Activated CD4-positive, alpha-beta memory T cell treated with anti-CD3 and anti-CD28 coated beads for 36 hours (primary cell): ENCODE measurements around the gene UCP3. TPM values are rescaled to one million over a fixed set of nuclear protein-coding genes. Genes with fewer than 3 reads are reported as not detected.
A peak's percentile ranks its signal among the peaks of the same experiment; 100 is the strongest.

Experiments used
- CTCF ChIA-PET: fragments of 350-600 bp; sonication (Branson Sonifier 250); formaldehyde crosslinking; loops from one replicate; lab custom pipeline; 2021; ENCODE audit warnings: antibody characterized with exemption, inconsistent platforms; lab: Charles Lee
- POLR2A ChIA-PET: fragments of 350-600 bp; sonication (Branson Sonifier 250); formaldehyde crosslinking; loops from one replicate; lab custom pipeline; 2021; ENCODE audit warnings: antibody characterized with exemption; lab: Charles Lee
- DNase-seq: peaks from one replicate; pipeline ENCODE4 v3.0.0-alpha.2; 2020
- H3K27ac Mint-ChIP-seq: one replicate; pipeline ENCODE4 v1.8.0; 2021; ENCODE audit warnings: mixed read lengths
- H3K27me3 Mint-ChIP-seq: one replicate; pipeline ENCODE4 v1.8.0; 2021; ENCODE audit warnings: mixed read lengths
- H3K36me3 Mint-ChIP-seq: one replicate; pipeline ENCODE4 v1.8.0; 2021; ENCODE audit warnings: mixed read lengths
- H3K4me1 Mint-ChIP-seq: one replicate; pipeline ENCODE4 v1.8.0; 2021; ENCODE audit warnings: low read depth, mixed read lengths
- H3K4me3 Mint-ChIP-seq: one replicate; pipeline ENCODE4 v1.8.0; 2021; ENCODE audit warnings: mild to moderate bottlenecking, mixed read lengths
- H3K9me3 Mint-ChIP-seq: one replicate; pipeline ENCODE4 v1.8.0; 2021; ENCODE audit warnings: mixed read lengths
- intact Hi-C: fragments of 100-400 bp; cut with micrococcal nuclease; formaldehyde crosslinking; loops from one replicate; pipeline ENCODE4 v1.15.1; 2023
- total RNA-seq, 2 experiments: library from RNA; stranded (reverse); gene quantifications; one replicate each; pipeline ENCODE4 v1.2.3, GENCODE V29; 2021

UCP3 gene
- total RNA-seq, 2 experiments from 2014 or later = 1.4 to 2.0 TPM

DNA sequence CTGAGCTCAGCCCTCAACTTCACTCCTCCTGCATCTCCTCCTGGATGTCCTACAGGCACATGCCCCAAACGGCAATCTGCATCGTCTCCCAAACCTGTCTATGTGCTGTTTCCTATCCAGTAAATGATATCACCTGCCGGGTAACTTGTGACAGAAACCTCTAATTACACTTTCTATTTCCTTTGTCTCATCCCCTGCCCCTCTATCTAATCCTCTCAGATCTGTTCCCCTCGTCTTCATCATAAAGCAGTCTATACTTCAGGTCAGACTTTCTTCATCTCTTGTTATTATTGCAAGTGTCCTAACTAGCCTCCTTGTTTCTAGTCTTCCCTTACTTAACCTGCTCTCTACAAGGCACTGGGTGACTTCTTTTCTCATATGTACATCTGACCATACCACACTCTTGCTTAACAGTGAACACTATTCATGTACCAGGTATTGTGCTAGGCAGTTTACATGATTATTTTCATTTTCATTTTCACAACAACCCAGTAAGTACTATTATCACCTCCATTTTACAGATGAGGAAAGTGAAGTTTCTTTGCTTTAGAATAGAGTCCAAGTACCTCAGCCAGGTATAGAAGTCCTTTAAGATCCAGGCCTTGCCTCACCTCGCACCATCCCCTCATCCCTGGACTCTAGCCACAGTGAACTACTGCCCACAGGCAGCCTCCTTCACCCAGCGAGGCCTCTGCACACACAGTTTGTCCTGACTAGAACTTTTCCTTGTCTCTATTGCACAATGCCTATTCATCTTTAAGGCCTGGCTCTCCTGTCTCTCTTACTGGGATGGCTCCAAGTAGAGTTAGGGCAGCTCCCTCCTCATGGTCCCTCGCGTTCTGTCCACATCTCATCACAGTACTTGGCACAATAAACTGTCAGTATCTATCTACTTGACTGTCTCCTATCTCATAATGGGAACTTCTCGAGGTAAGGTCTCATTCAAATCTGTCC, 22.1 kb upstream of the UCP3 start:
- Mint-ChIP-seq H3K27ac (peak overlapping the region; percentile 77), H3K27me3 (no peaks in the 10 kb centered on the region), H3K4me1 (peaks cover 41% of the 10 kb centered on the region), H3K36me3 (peaks cover 16% of the 10 kb centered on the region), H3K9me3 (no peaks in the 10 kb centered on the region), H3K4me3 (peak overlapping the region; percentile 57)
- intact Hi-C loops = loop anchor here (1.0 to 5.0 kb wide), 3 partner anchors 41 to 141 kb away; partner anchors contain the start of genes C2CD3 and PPME1
- CTCF ChIA-PET = no interaction called here
- POLR2A ChIA-PET = interaction anchor here (1.0 to 1.5 kb wide), 4 partner anchors 10 to 61 kb away, joined by 3 to 6 read pairs (median 4); partner anchors contain the start of gene UCP2
- DNase-seq = no peak

DNA sequence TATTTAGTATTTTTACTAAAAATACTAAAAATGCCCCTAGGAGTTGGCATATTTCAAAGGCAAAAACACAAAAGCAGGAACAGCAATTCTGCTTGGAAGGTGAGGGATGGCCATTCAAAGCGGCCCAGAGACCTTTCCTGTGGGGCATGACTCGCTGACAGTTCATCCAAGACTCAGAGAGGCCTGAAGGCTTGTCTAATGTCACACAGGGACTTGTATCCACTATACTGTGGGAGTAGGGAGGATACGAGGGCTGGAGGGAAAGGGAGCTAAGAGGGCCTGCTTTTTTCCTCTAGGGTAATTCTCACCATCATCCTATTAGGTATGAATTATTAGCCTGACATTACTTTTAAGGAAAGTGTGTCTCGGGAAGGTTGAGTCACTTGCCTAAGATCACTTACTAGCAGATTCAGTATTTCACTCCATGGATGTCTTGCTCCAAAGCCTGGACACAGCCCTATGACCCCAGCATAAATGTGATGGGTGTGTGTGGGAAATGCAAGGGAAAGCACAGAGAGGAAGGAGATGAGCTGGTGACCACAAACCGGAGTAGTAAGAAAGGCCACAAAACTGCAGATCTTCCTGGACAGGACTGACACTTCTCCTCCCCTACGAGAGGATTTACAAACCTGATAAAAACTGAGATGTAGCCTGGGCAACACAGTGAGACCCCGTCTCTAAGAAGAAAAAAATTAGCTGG, 16.7 kb upstream of the UCP3 start:
- Mint-ChIP-seq H3K36me3 (peaks cover 20% of the 10 kb centered on the region), H3K27ac (peak overlapping the region; percentile 52), H3K9me3 (no peaks in the 10 kb centered on the region), H3K4me3 (no peak overlapping the region), H3K27me3 (no peaks in the 10 kb centered on the region), H3K4me1 (peaks cover 47% of the 10 kb centered on the region)
- DNase-seq = peak; percentile 45
- CTCF ChIA-PET = no interaction called here
- intact Hi-C loops = loop anchor here (1.0 to 5.0 kb wide), 3 partner anchors 15 to 62 kb away; no protein-coding TSS in a partner anchor
- POLR2A ChIA-PET = interaction anchor here (0.9 to 3.8 kb wide), 5 partner anchors 31 to 54 kb away, joined by 3 to 17 read pairs (median 5); partner anchors contain the start of gene UCP2

DNA sequence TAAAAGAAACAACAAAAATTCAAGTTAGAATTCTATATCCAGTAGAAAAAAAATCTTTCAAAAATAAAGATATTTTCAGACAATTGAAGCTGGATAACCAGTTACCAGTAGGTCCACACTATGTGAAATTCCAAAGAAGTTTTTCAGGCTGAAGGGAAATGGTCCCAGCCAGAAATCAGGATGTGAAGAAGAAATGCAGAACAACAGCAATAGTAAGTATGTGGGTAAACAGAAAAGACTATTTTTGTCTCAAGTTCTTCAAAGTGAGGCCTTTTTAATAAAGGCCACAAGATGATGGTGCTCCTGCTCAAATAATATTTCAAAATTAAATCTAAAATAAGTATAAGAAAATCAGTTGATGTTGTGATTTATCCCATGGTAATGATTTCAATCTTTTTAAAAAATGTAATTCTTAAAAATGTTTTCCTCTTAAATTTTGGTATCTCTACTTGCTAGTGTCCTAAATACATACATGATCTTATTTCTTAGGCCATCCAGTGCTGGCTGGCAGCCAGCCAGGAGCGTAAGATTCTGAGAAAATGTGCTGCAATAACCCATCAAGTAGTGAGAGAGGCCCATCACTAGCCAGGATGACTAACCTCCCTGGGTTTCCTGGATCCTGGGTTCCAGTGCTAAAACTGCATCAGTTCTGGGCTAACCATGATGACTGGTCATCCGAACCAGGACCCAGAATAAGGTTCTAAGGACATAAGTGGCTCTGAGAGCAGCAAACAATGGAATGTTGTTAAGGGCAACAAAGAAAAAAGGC, 15.6 kb upstream of the UCP3 start:
- peak; percentile 83 for DNase-seq
- H3K9me3 Mint-ChIP-seq = no peaks in the 10 kb centered on the region
- ChIA-PET CTCF (no interaction called here), POLR2A (no interaction called here)
- peak overlapping the region; percentile 61 for H3K27ac Mint-ChIP-seq
- intact Hi-C loops = loop anchor here (5.0 kb wide), 1 partner anchor 63 kb away; no protein-coding TSS in a partner anchor
- H3K4me3 Mint-ChIP-seq = no peak overlapping the region
- peaks cover 38% of the 10 kb centered on the region for H3K4me1 Mint-ChIP-seq
- peaks cover 16% of the 10 kb centered on the region for H3K36me3 Mint-ChIP-seq
- no peaks in the 10 kb centered on the region for H3K27me3 Mint-ChIP-seq

GRCh38 chr11:74023276-74023675, 14.4 kb upstream of the UCP3 start:
- intact Hi-C loops = no loop called here
- Mint-ChIP-seq H3K4me3 (no peak overlapping the region), H3K27ac (no peak overlapping the region), H3K36me3 (peaks cover 16% of the 10 kb centered on the region), H3K9me3 (no peaks in the 10 kb centered on the region), H3K4me1 (peaks cover 36% of the 10 kb centered on the region), H3K27me3 (no peaks in the 10 kb centered on the region)
- POLR2A ChIA-PET = no interaction called here
- DNase-seq = no peak
- CTCF ChIA-PET = no interaction called here

- DNase-seq = no peak
- Mint-ChIP-seq H3K9me3 (no peaks in the 10 kb centered on the region), H3K4me1 (peaks cover 35% of the 10 kb centered on the region), H3K4me3 (no peak overlapping the region), H3K27ac (no peak overlapping the region), H3K27me3 (no peaks in the 10 kb centered on the region), H3K36me3 (peaks cover 16% of the 10 kb centered on the region)
- POLR2A ChIA-PET = interaction anchor here (1.0 kb wide), 1 partner anchor 9 kb away, joined by 3 read pairs; no protein-coding TSS in a partner anchor
- intact Hi-C loops = no loop called here
- CTCF ChIA-PET = no interaction called here
These were observed 13.7 kb upstream of the UCP3 start for GRCh38 chr11:74022546-74022945.

- intact Hi-C loops = no loop called here
- Mint-ChIP-seq H3K4me3 (no peak overlapping the region), H3K27ac (no peak overlapping the region), H3K9me3 (no peaks in the 10 kb centered on the region), H3K27me3 (no peaks in the 10 kb centered on the region), H3K36me3 (peaks cover 19% of the 10 kb centered on the region), H3K4me1 (peaks cover 37% of the 10 kb centered on the region)
- ChIA-PET CTCF (interaction anchor here (1.3 kb wide), 1 partner anchor 27 kb away, joined by 3 read pairs; no protein-coding TSS in a partner anchor), POLR2A (interaction anchor here (1.0 kb wide), 1 partner anchor 9 kb away, joined by 3 read pairs; no protein-coding TSS in a partner anchor)
- no peak for DNase-seq
These were observed 13.1 kb upstream of the UCP3 start for GRCh38 chr11:74021998-74022397.

DNA sequence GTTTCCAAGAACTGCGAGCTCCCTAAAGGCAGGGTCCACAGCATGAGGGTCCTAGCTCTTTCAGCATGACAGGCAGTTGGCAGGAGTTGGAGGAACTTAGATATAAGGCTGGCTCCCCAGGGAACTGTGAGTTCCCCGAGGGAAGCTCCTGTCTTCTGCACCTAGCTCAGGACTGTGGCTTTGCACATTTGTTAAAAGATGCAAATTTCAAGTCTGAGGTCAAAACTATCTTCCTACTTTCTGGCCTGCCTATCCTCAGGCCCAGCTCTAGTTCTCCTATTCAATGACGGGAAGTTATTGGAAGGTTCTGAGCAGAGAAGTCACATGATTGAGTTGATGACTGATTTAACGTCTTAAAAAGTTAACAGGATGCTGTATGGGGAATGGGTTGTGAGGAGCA, 11.7 kb upstream of the UCP3 start:
- ChIA-PET CTCF (interaction anchor here (0.7 to 1.3 kb wide), 4 partner anchors 8 to 62 kb away, joined by 3 read pairs; no protein-coding TSS in a partner anchor), POLR2A (interaction anchor here (0.8 to 4.2 kb wide), 10 partner anchors 9 to 260 kb away, joined by 3 to 25 read pairs (median 6); partner anchors contain the start of genes RAB6A and UCP2)
- H3K27me3 Mint-ChIP-seq = no peaks in the 10 kb centered on the region
- peaks cover 23% of the 10 kb centered on the region for H3K36me3 Mint-ChIP-seq
- no peak overlapping the region for H3K27ac Mint-ChIP-seq
- H3K4me3 Mint-ChIP-seq = no peak overlapping the region
- peaks cover 40% of the 10 kb centered on the region for H3K4me1 Mint-ChIP-seq
- H3K9me3 Mint-ChIP-seq = no peaks in the 10 kb centered on the region
- intact Hi-C loops = loop anchor here (1.0 kb wide), 3 partner anchors 9 to 37 kb away; no protein-coding TSS in a partner anchor
- DNase-seq = no peak

DNA sequence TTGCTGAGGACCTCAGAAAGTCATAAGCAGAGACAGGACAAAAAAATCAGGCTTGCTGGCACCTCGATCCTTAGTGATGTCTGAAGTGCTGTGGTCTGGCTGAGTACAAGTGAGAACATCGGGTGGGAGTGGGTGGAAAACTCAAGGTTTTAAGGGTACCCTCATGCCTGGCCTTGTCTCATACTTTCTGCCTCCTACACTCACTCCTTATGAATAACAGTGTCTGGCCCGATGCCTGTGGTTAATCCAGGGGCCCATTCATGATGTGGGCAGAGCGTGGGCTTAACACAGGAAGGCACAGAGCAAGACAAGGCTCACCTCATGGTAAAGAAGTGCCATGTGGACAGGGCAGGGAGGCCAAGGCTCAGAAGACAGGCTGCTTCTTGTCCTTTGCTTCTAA, 11.0 kb upstream of the UCP3 start:
- peak; percentile 91 for DNase-seq
- peaks cover 24% of the 10 kb centered on the region for H3K36me3 Mint-ChIP-seq
- intact Hi-C loops = loop anchor here (1.0 kb wide), 3 partner anchors 9 to 37 kb away; no protein-coding TSS in a partner anchor
- CTCF ChIA-PET = interaction anchor here (0.7 to 2.7 kb wide), 6 partner anchors 8 to 151 kb away, joined by 3 to 8 read pairs (median 4); partner anchors contain the start of genes C2CD3 and PPME1
- no peaks in the 10 kb centered on the region for H3K9me3 Mint-ChIP-seq
- peak overlapping the region; percentile 27 for H3K4me3 Mint-ChIP-seq
- H3K27ac Mint-ChIP-seq = no peak overlapping the region
- POLR2A ChIA-PET = interaction anchor here (0.8 to 4.2 kb wide), 10 partner anchors 8 to 151 kb away, joined by 3 to 25 read pairs (median 10); partner anchors contain the start of genes C2CD3, PPME1 and UCP2
- peaks cover 42% of the 10 kb centered on the region for H3K4me1 Mint-ChIP-seq
- H3K27me3 Mint-ChIP-seq = no peaks in the 10 kb centered on the region

- Mint-ChIP-seq H3K27ac (no peak overlapping the region), H3K9me3 (no peaks in the 10 kb centered on the region), H3K27me3 (no peaks in the 10 kb centered on the region), H3K4me3 (peak overlapping the region; percentile 27), H3K36me3 (peaks cover 23% of the 10 kb centered on the region), H3K4me1 (peaks cover 45% of the 10 kb centered on the region)
- intact Hi-C loops = no loop called here
- POLR2A ChIA-PET = interaction anchor here (0.8 to 4.2 kb wide), 10 partner anchors 8 to 240 kb away, joined by 3 to 25 read pairs (median 10); partner anchors contain the start of genes C2CD3, PPME1 and UCP2
- no peak for DNase-seq
- CTCF ChIA-PET = interaction anchor here (0.9 to 2.7 kb wide), 6 partner anchors 8 to 152 kb away, joined by 3 to 8 read pairs (median 4); partner anchors contain the start of genes C2CD3, PPME1 and UCP2
These were observed 10.3 kb upstream of the UCP3 start for GRCh38 chr11:74019104-74019738.

DNA sequence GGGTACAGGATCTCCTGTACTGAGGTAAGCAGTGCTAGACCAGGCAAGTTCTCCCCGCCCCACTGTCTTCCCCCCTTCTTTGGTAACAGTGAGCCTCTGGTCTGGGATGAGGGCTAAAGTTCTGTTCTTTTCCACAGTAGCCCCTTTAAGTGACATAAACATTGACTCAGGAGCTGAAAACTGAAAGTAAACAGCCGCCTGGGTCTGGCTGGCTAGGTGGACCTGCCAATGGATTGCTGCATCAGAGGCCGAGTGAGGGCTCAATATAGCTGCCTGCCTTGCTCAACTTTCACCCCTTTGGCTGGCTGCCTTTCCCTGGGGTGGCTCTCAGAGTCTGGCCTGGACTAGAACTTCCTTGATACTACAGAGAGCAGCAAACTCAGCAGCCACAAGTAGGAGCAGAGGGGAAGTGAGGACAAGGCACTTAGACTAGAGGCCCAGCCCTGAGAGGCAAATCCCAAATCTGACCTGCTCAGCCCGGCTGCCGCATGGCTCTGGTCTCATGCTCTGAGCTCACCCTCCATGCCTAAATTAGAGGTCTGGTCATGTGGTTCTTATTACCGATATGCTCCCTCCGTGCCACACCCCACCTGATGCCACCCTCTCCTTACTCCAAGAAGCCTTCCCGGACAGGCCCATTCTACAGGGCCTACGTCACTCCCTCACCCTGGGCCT, 9.6 kb upstream of the UCP3 start:
- intact Hi-C loops = no loop called here
- no peaks in the 10 kb centered on the region for H3K9me3 Mint-ChIP-seq
- no peak overlapping the region for H3K27ac Mint-ChIP-seq
- ChIA-PET POLR2A (interaction anchor here (0.8 to 4.2 kb wide), 8 partner anchors 13 to 239 kb away, joined by 3 to 25 read pairs (median 13); partner anchors contain the start of gene UCP2), CTCF (interaction anchor here (1.2 to 2.7 kb wide), 4 partner anchors 23 to 38 kb away, joined by 4 to 8 read pairs (median 6); partner anchors contain the start of gene UCP2)
- H3K4me1 Mint-ChIP-seq = peaks cover 44% of the 10 kb centered on the region
- no peaks in the 10 kb centered on the region for H3K27me3 Mint-ChIP-seq
- no peak overlapping the region for H3K4me3 Mint-ChIP-seq
- peaks cover 20% of the 10 kb centered on the region for H3K36me3 Mint-ChIP-seq
- no peak for DNase-seq
